NK-92 (cell line): ENCODE measurements around the gene AMN1.
"Not testable (repeated sequence)": the region's sequence is repeated elsewhere in the genome, so short reads cannot be mapped to it uniquely, and the experiment has no call there.

ENCODE experiments used
- DNase-seq: peaks from one replicate; lab custom pipeline; 2025; ENCODE audit not compliant: unreplicated experiment; lab: John Stamatoyannopoulos, UW

Gene AMN1

GRCh38 chr12:31685801-31686200 lies 43.0 kb downstream of the AMN1 start:
- no peak for DNase-seq

- no peak for DNase-seq
Measured at GRCh38 chr12:31682136-31682962, 46.5 kb downstream of the AMN1 start.

DNA sequence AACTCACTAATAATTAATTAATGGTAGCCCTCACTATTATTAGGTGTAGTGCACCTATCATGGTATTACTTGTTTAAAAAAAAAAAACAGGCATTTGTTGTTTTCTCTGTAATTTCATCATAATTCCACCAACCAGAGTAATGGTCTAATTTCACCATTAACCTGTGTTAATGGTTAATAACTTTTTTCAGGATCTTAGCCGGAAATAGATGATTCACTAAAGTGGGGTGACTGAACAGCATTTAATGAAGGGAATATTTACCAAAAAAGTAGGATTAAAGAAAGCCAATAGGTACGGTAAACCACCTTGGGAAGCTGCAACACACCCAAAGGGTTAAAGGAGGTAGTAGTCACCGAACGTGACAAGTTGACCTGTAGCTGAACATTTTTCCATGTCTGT lies 56.3 kb downstream of the AMN1 start:
- DNase-seq: no peak

DNA sequence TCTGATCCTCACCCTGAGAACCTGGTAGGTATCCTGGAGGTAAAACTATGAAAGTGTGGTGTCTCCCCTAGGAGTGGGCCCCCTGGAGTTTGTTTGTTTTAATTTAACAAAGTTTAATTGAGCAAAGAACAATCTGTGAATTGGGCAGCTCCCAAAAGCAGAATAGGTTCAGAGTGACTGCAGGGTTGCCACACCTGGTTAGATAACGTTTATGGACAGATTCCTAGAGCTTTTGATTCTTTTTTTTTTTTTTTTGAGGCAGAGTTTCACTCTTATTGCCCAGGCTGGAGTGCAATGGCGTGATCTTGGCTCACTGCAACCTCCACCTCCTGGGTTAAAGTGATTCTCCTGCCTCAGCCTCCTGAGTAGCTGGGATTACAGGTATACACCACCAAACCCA lies 59.2 kb downstream of the AMN1 start:
- DNase-seq: not testable (repeated sequence)

GRCh38 chr12:31669020-31669419 lies 59.8 kb downstream of the AMN1 start:
- DNase-seq: no peak

DNA sequence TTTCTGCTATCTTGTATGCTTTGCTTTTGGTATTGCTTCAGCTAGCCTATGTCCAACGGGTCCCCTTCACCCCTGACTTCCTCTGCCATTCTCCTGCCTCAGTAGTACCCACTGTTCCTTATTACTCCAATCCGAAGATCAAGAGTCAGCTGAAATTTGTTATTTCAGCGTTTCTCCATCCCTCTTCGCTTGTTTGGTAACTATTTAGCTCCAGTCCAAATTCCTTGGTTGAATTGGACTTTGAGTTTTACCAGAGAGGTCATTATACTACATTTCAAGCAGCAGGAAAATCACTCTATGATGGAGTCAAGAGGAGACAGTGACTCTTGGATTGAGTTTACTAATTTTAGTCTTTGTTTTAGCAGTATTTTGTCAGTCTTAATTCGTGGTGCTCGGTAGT lies 64.8 kb downstream of the AMN1 start:
- DNase-seq: no peak

DNA sequence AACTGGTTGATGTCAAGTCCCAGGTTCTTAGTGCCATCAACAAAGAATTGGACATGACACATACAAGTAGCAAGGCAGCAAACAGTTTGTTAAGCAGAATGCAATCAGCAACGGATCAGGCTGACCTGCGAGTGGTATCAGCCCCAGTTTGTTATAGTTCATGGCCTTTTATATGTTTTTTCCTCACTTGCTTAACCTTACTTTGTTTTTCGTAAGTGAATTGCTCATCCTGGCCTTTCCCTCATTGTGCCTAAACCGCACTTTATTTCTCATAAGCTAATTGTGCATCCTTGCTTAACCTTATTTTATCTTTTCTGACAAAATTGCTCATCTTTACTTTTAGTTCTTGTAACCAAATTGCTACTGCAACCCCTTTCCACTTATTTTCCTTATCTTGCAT lies 65.2 kb downstream of the AMN1 start:
- DNase-seq: no peak

GRCh38 chr12:31662176-31662849 lies 66.5 kb downstream of the AMN1 start:
- DNase-seq: no peak

DNA sequence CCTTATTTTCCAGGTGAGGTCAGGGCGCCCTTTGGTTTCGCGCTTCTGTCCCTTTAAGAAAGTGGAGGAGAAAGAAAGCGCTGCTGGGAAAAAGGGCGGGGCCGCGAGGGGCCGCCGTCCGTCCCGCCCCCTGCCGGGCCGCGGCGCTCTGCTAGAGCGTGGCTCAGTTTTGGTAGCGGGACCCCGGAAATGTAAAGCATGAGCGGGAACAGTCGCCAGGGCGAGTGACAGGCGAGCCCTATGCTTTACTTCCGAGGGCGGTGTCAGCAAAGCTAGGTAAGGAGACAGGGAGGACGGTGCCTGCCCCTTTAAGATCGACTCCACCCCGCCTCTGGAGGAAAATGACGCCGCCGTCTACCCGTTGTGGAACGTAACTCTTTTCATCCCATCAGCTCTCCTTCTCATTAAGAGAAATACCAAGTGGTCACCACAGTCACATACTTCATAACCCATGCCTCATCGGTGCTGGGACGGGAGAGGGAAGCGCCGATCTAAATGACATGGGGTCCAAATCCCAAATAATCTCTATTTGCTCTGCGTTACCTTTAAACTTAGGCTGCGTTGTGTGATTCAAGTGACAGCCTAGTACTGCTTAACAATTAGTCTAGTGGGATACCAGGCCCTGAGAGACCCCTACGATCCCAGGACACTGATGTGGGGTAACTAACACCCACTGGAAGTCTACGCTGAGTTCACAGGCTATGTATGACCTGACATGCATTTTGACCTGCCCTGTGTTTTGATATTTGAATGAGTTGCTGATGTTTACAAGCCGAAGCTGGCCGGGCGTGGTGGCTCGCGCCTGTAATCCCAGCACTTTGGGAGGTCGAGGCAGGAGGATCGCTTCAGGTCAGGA lies 69.5 kb downstream of the AMN1 start, which contains the start of gene ETFBKMT:
Gene ETFBKMT (plus strand): TSS at position 602 of the 856 bp plus-strand sequence. CDS start 2,266 bp downstream, outside the sequence.
- DNase-seq: peak; percentile 30

DNA sequence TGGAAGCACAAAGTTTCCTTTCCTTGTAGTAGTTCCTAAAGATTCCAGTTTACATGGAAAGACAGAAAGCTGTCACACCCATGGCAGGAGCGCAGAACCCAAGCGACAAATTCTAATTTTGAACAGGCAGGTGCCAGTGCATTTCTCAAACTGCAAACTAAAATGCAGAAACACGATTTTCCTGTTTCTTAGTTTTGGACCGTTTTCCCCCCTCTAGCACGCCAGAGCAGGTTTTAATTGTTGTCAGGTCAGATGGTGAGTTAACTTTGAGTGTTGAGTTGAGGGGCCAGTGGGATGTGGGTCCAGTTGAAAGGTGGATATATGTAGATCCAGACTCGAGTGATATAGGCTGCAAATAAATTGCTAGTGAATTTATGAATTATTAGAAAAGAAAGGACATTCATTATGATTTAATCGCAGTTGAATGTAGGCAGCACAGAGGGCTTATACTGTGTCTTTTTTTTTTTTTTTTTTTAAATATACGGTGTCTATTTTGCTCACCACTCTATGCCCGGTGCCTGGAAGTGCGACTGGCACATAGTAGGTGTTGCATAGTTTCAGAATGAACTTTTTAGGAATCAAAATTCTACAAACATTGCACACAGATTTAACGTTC lies 70.2 kb downstream of the AMN1 start:
- DNase-seq: no peak

DNA sequence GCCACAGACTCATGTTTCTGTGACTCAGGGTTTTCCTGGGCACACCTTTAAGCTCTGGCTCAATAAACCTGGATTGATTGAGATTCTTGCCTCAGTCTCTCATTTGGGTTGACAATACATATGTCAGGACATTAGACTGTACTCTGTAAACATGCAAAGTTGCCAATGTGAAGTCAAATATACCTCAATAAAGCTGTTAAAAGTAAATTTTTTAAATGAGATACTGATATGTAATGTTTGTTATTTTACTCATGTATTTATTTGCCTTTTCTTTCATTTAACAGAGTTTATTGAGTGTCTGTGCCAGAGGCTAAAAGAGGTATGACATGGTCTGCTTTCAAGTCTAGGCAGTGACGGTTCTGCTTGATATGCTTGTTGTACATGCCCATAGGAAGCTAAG lies 73.0 kb downstream of the AMN1 start:
- no peak for DNase-seq

DNA sequence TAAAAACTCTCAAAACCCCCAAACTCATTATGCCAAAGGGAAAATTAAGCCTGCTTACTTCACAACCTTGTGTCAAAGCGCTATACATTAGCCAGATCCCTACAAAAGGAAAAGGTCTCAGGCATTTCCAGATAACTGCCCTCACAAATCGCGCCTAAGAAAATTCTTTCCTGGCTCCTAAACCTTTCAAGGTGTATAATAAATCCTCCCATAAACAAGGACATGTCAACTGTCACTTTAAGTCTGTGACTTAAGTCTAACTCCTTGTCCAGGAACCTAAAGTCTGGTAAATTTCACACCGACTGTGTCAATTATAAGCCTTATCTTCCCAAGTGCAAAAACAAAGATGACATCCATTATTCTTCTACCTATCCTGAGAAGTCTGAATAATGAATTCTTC lies 73.6 kb downstream of the AMN1 start:
- no peak for DNase-seq

GRCh38 chr12:31651893-31652521 lies 76.8 kb downstream of the AMN1 start:
- no peak for DNase-seq

- no peak for DNase-seq
Measured at GRCh38 chr12:31650918-31651317, 77.9 kb downstream of the AMN1 start.

DNA sequence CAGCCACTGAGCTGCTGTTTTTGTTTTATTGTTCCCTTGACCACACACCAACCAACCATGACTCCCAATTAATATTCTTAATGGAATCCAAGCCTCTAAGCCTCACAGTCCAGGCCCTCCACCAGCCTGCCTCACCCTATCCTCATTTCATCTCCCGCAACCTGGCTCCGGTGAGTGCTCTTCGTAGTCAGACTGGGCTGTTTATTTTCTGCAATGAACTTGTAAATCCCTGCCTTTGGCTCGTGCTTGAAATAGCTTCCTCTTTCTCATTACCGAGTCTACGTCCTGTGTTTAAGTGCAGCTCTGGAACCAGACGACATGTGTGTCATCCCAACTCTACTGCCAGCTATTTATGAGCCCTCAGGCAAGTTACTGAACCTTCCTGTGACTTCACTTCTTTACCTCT lies 81.7 kb downstream of the AMN1 start:
- no peak for DNase-seq

GRCh38 chr12:31645924-31646323 lies 82.9 kb downstream of the AMN1 start:
- no peak for DNase-seq

DNA sequence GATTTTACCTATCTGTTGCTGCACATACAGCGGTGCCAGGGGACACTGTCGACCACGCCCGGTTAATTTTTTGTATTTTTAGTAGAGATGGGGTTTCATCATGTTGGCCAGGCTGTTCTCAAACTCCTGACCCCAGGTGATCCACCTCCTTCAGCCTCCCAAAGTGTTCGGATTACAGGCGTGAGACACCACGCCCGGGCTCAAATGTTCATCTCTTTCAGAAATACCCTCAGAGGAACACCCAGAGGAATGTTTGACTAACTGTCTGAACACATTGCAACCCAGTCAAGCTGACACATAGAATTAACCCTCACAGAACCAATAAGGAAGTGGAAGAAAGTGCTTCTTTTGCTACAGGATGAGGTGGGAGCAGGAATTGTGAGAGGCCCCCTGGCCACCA lies 84.3 kb downstream of the AMN1 start:
- DNase-seq: no peak

DNA sequence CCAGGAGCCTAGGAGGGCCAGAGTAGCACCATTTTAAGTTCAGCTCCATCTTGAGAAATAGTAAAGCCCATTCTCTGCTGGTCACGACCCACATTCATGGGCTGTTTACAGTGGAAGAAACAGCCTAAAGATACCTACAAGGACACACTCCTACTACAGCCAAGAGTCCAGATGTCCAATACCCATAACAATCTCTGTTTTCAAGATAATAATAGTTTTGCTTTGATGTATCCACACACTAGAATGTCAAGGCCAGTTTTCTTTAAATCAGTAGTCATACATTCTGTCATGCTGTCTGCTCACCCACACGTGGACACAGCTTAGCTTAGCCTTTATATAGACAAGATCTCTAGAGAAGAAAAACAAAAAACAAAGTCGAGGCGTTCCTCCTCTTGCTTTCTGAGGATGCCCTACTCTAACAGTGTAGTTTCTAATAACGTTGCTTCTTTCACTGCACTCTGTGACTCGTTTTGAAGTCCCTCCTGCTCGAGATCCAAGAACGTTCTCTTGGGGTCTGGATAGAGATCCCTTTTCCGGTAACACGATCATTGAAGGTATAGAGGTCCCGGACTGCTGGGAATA lies 87.2 kb downstream of the AMN1 start:
- DNase-seq: no peak

DNA sequence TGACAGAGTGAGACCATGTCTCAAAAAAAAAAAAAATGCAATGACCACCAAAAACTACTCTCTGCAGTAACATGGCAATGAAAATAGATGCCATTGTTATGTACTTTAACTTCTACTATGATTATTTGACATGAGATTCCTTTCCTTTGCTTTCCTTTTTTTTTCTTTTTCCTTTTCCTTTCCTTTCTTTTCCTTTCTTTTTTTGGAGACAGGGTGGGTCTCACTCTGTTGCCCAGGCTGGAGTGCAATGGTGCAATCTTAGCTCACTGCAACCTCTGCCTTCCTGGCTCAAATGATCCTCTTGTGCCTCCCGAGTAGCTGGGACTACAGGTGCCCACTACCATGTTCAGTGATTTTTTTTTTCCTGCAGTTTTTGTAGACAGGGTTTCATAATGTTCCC lies 94.2 kb downstream of the AMN1 start:
- no peak for DNase-seq

DNA sequence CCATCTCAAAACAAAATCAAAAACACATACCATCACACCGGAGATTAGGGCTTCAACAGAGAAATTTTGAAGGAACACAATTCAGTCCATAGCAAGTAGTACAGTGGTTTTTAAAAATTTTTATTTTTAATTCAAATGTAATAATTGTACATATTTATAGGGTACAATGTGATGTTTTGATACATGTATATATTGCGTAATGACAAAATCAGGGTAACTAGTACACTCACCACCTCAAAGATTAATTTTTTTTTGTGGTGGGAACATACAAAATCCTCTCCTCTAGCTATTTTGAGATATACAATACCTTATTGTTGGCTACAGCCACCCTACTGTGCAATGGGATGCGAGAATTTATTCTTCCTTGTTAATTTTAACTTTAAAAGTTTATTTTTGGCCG lies 95.4 kb downstream of the AMN1 start:
- no peak for DNase-seq
